DMS 273 treated with DMSO at 0.1 percent for 48 hours (cell line): ENCODE data around the gene AARS2.
A peak's percentile ranks its signal among the peaks of the same experiment; 100 is the strongest.

ENCODE experiments used
- DNase-seq: peaks from one replicate; lab custom pipeline; 2025; lab: John Stamatoyannopoulos, UW

The AARS2 gene

DNA sequence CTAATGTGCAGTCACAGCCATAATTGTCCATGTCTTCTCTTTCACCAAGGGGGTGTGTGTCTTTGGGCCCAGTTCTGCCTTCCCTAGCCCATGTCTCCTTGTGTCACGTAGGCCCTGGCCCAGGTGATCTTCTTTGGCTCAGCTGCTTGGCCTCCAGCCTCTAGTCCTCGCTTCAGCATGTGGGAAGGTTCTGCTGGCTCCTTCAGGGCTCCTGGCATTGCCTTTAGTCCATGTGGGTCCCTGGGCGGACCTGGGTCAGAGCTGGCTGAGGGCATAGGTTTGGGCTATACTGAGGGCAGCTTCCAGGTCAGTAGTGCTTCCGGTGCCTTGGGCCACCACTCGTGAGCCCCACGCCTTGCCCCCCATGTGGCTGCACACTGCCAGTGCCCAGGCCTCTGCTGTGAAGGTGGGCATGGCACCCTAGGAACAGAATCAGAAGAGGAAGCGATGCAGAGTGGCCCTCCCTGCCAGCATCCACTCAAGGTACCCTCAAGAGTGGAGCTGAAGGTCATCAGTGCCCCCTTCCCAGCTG, 12.8 kb downstream of the AARS2 start:
- no peak for DNase-seq

DNA sequence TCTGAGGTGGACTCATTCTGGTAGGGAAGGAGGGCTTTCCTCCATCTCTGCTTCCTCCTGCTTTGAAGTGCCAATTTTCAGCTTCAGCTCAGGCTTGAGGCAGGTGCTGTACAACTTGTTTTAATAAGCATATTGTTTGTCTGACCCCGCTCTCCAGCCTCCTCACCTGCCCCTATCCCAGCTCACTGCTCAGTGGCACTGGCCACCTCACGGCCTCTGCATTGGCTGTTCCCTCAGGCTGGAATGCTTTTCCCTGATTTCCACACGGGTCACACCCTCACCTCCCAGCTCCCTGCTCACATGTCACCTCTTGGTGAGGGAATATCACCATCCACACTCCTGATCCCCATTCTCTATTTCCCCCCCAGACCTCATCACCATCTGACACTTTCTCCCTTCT, 14.3 kb downstream of the AARS2 start:
- DNase-seq: no peak

DNA sequence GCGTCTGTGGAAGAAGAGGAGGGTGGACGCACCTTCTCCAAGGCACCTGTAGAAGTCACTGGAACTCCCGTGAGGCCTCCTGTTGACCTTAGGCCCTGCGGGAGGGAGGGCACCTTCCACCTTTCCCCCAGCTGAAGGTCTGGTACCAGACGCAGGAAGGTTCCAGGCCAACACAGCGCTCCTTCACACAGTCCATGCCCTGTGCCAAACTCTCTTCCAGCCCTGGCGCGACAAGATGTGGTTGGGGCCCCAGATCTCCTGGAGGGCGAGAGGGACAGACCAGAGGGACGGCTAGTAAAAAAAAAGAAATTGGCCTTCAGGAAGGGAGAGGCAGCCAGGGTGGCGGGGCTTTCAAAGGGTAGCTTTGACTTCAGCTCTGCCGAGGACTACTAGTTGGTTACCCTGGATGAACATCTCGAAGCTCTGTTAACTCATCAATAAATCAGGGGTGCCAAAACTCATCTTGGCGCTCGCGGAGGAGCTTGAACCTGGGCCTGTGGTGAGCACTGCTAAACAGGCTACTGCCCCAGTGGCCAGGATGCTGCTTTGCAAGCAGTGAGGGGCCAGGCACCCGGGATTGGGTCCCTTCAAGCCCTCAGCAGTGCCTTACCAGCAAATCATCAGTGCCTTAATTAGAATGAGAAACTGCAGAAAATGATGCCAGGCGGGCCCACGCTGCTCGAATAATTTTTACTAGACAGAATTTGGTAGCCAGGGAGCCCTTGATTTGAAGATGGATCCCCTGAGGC, 14.9 kb downstream of the AARS2 start:
- DNase-seq: no peak

DNA sequence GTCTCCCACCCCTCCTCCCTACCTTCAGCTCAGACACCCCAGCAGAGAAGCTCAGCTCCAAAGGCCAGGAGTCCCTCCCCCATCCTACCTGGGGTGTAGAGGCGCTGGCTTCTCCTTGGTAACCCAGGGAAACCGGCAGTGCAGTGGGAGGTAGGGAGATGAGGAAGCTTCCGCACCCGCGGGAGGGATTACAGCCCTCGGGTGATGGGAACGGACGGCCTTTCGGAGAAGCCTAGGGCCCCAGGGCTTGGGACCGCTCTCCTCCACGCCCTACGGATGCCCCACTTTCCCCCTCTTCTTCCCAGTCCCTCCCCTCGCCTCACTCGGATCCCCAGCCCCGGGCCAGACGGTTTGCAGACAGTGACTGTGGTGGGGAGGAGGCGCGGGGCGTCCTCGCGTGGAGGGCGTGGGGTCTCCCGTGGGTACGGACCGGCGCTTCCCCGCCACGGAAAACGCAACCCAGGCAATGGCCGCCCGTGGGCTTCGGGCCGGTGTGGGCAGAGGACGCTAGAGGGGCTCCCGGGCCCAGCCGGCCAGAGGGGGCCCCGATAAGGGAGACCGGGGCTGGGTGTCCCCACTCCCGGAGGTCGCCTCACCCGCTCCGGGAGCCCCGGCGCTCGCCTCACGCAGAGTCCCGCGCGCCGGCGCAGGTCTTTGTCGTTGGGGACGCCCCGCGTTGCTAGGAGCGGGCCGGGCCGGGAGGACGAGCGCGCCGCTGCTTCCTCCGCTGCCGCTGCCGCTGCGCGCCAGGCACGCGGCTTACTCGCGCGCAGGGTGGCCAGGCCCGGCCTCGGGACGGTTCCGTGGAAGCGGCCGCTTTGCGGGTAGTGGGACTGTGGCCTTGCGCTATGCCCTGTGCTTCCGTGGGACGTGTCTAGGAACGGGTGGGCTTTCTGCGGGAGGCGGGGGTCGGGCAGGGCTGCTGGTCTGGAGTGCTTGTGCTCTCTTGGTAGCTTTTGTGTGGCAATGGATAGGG, 15.8 kb downstream of the AARS2 start:
- DNase-seq: no peak

DNA sequence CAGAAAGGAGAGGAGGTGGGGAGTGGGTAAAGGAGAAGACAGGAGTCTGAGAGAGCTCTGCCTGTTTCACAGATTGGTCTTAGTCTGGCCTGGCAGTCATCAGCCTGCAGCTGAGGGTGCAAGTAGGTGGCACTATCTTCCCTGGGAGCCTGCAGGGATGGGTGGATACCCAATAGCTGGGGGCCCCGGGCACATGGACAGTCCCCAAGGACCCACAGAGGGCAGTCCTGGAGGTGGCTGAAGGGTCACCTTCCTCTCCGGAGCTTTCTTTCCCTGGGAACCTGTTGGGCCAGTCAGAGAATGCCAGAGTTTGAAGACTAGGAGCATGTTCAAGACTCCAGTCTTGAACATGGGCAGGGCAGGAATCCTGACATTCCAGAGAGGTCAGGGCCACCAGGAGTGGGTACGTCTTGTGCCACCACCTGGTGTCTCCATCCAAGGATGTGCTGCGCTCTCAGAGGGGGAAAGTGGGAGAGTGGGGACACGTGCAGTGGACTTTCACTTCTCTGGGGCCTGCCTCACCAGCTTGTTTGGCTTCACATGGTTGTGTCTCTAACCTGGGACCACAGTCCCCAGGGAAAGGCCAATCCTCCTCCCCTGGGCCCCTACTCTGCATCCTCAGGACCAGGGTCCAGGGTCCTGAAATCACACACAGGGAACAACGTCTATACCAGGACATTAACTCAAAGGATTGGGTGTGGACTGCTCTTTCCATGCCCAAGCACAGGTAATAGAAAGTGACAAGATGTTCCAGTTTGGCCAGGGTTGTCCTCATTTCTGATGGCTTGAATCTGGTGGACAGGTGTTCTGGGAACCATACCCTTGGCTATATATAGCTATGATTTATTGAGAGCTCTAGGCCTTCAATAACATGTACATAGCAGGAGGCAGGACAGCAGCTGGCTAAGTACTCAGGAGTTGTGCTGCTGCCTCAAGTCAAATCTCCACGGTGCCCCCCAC, 18.0 kb downstream of the AARS2 start:
- DNase-seq: no peak

DNA sequence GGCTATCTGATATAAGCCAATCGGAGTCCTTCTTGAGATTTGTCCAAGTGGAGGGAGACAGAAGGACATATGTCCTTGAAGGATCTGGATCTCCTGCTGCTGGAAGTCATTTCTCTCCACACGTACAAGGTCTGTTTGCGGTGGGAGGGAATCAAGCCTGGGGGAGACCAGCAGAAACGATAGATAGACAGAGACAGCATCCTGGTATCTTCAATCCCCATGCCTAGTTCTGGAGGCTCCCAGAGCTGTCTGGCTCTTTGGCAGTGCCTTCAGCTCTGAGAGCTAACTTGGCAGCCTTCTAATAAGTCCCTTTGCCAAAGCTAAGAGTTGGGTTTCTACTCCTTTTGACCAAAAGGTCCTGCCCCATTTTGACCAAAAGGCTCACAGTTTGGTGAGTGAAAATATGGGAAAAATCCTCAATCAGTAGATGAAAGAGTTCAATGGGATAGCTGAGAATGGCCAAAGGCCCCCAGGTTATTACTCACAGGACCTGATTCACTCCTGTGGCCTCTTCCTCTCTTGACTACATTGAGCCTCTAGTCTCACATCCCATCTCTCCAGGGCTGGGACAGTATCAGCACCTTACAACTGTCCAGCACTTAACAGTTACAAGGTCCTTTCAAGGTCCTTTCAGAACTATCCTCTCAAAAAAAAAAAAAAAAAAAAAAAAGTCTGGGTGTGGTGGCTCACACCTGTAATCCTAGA, 20.3 kb downstream of the AARS2 start:
- no peak for DNase-seq

DNA sequence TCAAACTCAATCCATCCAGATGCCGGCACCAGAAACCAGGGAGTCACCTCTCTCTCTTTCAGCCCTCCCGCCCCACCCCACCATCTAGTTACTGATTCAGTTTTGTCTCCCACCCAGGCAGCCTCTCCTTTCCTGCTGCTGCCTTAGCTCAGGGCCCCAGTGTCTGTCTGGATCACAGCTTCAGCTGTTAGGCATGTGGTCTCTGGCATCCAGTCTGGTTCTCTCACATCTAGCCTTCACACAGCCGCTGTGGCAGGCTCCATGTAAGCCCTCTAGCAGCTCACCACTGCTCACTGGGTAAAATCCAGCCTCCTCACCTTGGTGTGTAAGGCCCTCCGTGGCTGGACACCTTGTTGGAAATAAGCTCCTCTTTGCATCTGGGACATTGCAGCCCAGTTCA, 21.3 kb downstream of the AARS2 start:
- DNase-seq: no peak

DNA sequence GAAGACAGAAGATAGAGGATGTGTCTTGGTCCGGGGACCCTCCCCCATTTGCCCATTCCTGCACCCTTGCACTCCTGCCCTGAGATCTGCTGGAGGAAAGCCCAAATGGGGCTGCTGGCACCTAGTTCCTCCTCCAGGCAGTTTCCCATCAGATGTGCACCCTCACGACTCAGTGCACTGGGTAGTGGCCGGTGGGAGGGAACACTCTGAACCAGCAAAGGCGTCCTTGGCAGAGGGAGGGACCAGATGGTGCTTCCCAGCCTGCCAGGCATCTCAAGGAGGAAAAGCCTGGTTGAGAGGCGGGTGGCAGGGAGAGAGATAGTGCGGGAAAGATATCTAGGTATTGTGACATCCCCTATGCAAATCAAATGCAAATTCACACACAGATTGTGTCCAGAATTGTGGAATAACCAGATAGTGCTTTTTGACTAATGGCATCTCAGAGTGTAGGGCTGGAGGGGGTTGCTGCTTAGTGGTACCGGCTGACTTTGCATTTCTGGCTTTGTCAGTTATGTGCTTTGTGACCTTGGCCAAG, 23.4 kb downstream of the AARS2 start:
- DNase-seq: peak; percentile 43

DNA sequence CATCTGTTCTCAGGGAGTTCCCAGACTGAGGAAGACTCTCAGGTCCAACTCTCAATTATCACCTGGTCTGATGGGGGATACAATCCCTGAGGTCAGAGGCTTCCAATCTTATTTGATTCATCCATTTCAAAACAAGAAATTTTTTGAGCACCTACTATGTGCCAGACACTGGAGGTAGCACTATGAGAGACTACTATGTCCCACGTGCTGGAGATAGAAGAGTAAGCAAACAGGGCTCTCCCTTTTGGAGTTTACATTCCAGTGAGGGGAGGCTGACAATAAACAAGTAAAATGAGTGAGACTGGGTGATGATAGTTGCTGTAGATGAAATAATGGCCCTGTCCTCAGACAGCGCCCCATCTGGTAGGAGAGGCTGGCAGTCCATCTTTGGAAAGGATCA, 26.4 kb downstream of the AARS2 start:
- no peak for DNase-seq

DNA sequence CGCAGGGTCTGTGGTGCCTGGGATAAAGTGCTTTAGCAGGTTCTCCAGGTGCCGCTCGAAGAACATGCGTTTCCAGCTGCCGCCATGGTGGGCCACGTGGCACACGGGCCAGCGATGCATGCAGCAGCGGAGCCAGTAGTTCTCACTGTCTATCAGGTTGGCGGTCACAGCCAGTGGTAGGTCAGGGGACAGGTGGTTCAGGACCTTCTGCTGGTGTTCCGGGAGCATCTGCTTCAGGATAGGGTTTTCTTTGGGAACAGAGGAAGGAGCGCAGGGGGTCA, 26.9 kb downstream of the AARS2 start:
- no peak for DNase-seq

DNA sequence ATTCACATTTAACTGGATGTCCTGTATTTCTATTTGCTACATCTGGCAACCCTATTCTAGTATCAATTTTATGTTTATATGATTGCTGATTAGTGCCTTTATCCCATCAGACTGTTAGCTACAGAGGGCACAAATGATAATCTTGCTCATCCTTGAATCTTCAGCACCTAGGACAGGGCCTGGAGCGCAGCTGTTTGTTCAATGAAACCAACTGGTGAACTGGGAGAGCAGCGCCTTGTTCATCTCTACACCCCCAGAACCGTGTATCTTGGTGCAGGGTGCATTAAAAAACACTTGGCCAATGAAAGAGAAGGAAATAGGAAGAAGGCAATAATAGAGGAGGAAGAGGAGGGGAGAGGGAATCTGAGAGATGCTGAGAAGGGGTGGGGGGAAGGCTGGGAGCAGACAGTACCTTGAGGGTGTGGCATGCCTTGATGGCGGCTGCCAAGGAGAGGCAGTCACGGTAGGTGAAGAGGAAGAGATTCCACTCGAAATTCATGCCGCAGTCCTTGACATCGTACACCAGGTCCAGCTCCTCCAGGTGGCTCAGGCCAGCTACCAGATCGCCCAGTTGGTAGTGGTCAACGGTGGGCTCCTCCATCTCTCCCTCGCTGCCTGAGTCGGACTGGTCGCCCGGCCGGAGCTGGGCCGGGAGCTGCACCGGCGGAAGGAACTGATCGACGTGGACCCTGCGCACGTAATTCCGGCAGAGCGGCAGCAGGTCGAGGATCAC, 27.4 kb downstream of the AARS2 start:
- DNase-seq: no peak

DNA sequence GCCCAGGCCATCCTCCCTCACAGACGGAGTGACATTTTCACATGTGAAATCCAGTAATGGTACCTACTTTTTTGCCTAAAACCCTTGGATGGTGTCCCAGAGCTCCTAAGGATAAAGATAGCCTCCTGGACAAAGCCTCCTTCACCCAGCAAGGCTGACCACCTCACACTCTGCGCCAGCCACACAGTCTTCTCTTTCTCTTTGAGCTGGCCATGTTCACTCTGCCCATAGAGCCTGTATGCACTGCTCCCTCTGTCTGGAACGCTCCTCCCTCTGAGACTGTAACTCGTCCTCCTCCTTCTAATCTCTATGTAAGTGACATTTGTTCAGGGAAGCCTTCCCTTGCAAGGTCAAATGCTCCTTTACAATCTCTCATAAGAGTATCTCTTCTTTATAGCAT, 28.3 kb downstream of the AARS2 start:
- DNase-seq: no peak

DNA sequence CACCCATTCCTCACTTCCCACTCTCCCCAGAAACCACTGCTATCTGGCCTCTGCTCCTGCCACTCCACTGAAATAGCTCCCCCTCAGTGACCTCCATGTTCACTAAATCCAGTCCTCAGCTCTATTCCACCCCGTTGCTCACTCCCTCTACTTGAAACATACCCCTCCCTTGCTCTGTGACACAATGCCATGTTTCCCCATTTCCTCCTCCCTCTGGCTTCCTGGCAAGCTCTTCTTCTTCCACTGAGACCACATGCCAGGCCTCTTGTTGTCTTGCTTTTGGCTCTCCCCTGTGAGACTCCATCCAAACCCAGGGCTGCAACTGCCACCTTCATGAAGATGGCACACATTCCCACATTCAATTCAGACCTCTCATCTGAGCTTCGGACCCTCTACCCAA, 29.0 kb downstream of the AARS2 start:
- DNase-seq: no peak

DNA sequence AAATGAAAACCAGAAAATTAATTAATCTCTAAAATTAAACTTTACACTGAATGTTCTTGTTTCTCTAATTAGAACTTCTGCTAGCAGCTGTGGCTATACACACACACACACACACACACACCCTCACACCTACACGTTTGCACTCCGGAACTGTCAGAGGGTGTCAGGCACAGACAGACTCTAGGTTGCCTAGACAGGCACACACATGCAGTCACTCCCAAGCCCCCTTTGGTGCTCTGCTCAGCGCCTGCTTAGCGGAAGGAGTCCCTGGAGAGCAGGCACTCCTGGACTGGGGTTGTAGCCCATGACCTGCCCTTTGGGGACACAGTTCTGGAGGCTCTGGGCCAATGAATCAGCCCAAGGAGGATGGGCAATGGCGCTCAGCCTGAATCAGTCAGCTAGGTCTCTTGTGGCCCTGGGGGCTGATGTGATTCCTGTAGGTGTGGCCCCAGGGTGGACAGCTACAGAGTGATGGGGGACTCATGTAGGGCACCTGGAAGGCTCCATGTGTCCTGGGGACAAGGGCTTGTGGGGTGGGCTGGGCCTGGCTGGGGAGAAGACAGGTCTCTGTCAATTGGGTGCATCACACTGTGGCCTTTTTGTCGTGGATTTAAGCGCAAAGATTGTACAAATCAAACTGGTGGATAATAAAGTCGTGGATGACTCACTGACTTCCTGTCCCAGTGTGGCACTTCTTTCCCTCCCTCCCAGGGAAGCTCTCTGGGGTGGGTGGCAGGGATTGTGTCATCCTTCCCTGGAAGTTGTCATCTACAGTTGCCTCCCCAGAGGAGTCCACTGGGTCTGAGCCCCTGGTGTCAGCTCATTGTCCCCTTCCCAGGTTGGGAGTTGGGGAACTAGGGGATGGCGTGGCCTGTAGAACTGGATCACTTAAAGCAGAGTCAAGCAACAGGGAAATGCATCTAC, 34.1 kb downstream of the AARS2 start:
- DNase-seq: no peak

DNA sequence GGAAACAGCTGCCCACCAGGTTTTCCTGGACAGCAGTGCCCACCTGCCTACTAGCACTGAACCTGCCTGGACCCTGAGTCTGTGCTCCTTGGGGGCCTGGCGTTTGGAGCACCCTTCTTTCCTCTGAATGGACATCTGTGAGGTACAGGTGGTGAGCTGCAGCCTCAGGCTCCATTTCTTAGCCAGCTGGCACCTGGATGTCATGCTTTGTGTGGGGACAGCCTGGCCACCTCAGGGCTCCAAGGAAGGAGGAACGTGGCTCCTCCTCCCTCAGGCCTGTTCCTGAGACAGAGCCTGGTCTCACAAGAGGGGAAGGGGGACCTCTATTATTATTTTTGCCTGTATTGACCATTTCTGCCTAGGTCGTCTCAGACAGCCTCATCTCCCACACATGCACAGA, 34.8 kb downstream of the AARS2 start:
- no peak for DNase-seq

DNA sequence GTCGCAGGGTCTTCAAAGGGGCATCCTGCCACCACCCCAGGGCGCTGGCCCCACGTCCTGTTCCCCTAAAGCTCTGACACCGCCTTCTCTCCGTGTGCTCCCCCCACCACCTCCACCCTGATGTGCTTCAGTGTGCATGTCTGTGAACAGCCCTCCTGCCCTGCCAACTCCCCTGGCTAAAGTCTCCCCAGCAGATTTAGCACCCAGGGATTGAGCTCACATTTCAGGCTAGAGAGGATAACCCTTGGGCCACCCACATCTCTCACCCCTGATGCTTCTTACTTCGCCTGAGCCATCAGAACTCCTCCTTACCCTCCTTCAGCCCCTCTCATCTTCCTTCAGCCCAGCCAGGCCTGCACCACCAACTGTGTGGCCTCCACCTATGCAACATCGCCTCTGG, 35.4 kb downstream of the AARS2 start:
- no peak for DNase-seq

DNA sequence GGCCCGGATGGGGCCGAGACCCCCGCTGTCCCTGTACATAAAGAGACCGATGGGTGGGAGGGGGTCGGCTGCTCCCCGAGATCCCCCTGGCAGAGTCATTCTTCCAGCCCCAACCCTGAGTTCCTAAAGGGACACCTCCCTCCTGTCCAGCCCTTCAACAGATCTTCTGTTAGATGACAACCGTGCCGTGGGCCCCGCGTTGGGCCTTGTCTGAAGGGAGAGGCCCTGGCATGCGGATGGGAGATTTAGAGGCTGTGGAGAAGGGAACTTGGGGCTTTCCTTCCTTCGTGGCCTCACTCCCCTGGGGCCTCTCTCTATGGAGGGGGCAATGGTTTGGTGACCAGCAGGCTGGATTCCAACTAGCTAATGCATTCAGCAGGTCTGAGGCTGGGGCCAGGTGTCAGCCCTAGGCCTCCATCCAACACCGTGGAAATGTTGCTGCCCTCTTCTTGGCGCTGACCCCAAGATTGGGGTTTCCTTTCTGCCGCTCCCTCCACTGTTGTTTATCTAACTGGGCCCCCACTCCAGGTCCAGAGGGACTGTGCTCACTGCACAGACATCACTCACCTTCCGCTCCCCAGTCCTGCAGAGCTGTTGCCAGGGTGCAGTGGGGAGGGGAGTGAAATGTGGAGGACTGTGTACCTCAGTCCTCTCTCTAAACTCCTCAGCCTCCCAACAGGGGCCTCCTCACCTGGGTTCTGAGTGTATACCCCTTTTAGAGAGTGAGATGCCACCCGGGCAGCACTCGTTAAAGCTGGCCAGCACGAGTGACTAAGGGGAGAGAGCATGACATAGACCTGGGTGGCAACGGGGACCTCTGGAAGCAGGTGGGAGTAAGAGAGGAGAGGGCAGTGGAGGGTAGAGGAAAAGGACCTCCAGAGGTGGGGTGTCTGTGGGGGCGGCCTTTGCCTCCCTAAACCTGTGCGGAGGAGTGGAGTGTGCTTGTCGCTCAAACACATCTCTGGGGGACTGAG, 36.2 kb downstream of the AARS2 start:
- DNase-seq: no peak
